Suppressor macrophage treated with lipopolysaccharide for 4 hours (primary cell): ENCODE measurements around the gene VAV1.
"Not testable (repeated sequence)": the region's sequence is repeated elsewhere in the genome, so short reads cannot be mapped to it uniquely, and the experiment has no call there.

Source experiments
- DNase-seq: peaks from one replicate; pipeline ENCODE4 v3.0.0-alpha.2; 2020

Gene VAV1

DNA sequence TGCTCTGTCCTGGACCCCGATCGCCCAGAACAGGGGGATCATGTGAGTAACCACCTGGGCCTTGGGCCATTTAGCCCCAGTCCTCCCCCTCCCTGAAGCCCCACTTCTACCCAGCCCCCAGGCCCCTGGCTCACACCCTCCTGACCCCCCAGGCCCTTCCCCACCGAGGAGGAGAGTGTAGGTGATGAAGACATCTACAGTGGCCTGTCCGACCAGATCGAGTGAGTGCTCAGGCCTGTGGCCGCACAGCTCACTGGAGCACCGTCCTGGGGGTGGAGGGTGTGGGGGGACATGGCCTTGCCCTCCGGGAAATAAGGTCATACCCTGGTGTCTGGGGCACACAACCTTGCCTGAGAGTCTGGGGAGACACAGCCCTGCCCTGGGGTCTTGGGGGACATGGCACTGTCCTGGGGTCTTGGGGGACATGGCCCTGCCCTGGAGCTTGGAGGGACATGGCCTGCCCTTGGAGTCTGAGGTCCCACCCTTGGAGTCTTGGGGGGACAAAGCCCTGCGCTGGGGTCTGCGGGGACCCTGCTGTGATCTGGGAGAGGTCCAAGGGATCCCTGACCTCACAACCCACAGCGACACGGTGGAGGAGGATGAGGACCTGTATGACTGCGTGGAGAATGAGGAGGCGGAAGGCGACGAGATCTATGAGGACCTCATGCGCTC is 49.3 kb downstream of the VAV1 start:
- no peak for DNase-seq

DNA sequence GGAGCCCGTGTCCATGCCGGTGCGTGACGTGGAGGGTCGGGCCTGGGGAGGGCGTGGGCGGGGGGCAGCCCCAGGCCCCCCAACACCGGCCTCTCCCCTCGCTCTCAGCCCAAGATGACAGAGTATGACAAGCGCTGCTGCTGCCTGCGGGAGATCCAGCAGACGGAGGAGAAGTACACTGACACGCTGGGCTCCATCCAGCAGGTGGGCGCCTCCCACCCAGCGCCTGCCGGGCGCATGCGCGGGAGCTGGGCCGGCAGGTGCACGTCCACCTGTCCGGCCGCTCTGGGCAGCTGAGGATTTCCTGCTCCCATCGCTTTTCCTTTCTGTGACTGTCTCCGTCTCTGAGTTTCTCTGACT is 49.8 kb downstream of the VAV1 start:
- DNase-seq = no peak

DNA sequence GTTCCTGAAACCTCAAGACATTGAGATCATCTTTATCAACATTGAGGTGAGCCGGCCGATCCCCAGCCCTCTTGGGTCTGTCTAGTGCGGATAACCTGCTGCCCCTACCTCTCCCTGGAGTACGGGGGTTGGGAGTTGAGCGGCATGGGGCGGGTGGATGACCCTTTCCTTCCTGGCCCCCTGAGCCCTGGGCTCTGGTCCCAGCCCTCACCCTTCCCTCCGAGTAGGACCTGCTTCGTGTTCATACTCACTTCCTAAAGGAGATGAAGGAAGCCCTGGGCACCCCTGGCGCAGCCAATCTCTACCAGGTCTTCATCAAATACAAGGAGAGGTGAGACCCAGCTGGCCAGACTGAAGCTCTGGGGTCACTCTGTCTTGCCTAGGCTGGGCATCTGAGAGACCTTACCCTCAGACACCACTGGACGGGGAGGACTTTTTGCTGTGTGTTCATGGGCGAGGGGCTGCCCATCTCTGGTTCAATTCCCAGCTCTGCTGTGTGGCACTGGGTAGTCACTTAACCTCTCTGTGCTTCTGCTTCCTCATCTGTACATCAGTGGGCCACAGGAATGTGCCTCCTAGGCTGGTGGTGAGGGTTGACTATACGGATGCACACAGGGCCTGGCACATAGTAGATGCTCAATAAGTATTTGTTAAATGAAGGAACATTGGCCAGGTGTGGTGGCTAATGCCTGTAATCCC is 52.7 kb downstream of the VAV1 start:
- no peak for DNase-seq

DNA sequence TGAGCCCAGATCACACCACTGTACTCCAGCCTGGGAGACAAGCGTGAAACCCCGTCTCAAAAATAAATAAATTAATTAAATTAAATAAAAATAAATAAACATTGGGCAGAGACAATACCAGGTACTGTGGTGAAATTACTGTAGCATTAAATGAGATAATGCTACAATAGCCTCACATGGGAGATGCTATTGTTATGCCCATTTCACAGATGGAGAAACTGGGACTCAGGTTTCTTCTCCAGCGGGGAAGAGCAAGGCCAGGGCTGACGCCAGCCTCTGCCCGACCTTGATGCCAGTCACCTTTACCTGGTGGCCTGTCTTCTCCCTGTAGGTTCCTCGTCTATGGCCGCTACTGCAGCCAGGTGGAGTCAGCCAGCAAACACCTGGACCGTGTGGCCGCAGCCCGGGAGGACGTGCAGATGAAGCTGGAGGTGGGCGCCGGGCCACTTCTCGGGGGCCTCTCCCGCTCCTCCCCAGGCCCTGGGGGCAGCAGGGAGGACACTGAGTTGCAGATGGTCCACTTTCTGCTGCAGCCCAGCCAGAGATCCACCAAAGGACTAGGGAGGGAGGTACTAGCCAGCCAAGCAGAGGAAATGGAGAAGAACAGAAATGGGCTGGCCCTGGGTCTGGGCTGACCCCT is 53.9 kb downstream of the VAV1 start:
- no peak for DNase-seq

DNA sequence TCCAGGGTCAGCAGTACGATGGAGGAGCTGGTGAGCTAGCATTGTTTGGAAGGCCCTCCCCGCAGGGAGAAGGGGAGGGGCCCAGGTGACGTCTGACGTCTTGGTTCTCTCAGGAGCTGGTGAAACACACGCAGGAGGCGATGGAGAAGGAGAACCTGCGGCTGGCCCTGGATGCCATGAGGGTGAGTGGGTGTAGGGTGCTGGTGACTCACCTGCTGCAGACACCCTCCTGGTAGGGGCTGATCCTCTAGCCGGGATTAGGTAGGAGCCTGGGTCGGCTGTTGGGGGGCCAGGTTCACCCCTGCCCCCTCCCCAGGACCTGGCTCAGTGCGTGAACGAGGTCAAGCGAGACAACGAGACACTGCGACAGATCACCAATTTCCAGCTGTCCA is 55.8 kb downstream of the VAV1 start:
- DNase-seq = no peak

DNA sequence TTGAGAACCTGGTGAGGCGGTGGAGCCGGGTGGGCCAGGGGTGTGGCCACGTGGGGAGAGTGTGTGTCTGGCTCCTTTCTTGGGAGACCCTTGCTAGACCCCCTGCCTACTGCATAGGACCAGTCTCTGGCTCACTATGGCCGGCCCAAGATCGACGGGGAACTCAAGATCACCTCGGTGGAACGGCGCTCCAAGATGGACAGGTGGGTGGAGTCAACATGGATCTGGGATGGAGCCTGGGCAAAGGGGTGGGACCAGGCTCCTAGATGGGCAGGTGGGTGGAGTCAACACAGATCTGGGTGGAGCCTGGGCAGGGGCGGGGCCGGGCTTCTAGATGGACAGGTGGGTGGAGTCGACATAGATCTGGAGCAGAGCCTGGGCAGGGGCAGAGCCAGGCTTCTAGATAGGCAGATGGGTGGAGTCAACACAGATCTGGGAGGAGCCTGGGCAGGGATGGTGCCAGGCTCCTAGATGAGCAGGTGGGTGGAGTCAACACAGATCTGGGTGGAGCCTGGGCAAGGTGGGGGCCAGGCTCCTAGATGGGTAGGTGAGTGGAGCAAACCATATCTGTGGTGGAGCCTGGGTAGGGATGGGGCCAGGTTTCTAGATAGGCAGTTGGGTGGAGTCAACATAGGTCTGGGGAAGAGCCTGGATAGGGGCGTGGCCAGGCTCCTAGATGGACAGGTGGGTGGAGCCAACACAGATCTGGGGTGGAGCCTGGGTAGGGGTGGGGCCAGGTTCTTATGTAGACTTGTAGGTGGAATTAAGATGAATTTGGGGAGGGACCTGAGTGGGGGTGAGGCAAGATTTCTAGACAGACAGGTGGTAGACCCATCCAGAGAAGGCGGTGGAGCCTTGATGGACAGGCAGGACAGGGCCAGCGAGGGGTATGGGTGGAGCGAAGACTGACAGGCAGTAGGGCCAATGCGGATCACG is 56.5 kb downstream of the VAV1 start:
- DNase-seq = peak; percentile 47

DNA sequence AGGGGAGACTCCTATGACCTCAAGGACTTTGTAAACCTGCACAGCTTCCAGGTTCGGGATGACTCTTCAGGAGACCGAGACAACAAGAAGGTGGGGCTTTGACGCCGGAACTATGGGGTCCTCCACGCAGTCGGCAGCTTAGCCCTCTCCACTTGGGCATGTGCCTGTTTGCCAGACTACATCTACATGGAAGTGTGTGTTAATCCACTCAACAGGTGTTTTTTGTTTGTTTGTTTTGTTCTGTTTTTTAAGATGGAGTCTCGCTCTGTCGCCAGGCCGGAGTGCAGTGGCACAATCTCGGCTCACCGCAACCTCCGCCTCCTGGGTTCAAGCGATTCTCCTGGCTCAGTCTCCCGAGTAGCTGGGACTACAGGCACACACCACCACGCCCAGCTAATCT is 57.3 kb downstream of the VAV1 start:
- not testable (repeated sequence) for DNase-seq

DNA sequence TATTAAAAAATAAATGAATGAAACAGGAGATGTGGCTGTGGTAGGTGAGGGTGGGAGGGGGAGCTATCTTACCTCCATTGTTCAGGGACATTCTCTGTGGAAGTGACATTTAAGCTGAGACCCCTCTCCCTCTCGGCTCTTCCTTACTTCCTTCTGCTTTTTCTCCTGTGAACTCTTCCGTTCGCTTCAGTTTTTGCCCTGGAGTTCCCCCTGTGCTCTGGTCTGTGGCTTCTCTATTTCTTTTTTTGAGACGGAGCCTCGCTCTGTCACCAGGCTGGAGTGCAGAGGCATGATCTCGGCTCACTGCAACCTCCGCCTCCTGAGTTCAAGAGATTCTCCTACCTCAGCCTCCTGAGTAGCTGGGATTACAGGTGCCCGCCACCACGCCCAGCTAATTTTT is 58.6 kb downstream of the VAV1 start:
- peak; percentile 54 for DNase-seq

DNA sequence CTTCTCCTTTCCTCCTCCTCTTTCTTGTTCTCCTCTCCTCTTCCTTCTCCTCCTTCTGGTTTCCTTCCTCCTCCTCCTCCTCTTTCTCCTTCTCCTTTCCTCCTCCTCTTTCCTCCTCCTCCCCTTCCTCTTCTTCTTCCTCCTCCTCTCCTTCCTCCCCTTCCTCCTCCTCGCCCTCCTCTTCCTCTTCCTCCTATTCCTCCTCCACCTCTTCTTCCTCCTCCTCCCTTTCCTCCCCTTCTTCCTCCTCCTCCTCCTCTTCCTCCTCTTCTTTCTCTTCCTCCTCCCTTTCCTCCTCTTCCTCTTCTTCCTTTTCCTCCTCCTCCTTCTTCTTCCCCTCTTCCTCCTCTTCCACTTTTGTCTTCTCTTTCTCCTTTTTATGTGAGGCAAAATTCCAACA is 59.9 kb downstream of the VAV1 start:
- no peak for DNase-seq

DNA sequence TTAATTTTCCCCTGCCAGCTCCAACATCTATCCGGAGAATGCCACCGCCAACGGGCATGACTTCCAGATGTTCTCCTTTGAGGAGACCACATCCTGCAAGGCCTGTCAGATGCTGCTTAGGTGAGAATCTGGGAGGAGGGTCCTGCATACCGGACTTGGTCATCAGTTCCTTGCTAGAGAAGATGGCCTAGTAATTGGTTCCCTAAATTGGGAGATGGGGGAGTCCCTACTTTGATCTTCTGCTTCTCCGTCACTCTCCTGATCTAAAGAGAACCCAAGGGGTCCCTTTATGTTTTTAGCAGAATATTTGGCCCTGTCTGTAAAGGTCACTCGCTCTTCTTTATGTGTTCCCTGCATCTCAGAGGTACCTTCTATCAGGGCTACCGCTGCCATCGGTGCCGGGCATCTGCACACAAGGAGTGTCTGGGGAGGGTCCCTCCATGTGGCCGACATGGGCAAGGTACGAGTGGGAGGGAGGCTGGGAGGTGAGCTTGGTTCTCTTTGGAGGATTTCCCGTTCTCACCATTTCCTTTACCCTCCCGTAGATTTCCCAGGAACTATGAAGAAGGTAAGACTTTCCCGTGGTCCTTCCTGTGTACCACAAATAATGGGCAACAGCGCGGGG is 60.8 kb downstream of the VAV1 start:
- DNase-seq = no peak

DNA sequence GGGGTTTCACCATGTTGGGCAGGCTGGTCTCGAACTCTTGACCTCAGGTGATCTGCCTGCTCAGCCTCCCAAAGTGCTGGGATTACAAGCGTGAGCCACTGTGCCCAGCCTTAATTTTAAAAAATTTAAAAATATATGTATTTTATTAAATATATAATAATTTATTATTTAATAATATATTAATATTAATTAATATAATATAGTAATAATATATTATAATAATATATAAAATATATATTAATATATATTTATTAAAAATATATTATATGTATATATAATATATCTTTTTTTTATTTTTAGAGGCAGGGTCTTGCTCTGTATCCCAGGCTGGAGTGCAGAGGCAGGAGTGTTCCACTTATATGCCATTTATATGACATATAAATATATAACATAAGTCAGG is 61.9 kb downstream of the VAV1 start:
- no peak for DNase-seq

DNA sequence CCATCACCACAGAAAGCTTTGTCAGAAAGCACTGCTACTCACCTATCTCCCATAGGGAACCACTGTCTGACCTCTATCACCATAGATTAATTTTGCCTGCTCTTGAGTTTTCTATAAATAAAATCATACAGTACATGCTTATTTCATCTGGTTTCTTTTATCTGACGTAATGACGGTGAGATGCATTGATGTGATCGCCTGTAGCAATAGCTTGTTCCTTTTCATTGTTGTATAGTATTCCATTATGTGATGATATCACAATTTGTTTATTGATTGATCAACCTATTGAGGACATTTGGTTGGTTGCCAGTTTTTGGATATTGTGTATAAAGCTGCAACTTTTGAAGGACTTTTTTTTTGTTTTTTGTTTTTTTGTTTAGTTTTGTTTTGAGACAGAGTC is 63.0 kb downstream of the VAV1 start:
- no peak for DNase-seq

DNA sequence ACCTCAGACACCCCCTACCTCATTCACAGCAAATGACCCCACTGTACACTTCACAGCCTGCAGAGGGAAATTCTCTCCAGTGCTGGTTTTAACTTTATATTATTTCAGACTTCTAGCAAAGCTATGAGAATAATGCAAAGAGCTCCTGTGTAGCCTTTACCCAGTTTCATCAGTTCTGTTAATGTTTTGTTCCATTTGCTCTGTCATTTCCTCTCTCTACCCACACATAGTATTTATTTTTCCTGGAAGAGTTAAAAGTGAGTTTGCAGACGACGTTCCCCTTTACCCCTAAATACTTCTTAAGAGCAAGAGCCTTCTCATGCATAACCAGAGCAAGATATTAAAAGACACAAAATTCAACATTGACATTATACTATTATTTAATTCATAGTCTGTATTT is 65.0 kb downstream of the VAV1 start:
- DNase-seq = no peak

DNA sequence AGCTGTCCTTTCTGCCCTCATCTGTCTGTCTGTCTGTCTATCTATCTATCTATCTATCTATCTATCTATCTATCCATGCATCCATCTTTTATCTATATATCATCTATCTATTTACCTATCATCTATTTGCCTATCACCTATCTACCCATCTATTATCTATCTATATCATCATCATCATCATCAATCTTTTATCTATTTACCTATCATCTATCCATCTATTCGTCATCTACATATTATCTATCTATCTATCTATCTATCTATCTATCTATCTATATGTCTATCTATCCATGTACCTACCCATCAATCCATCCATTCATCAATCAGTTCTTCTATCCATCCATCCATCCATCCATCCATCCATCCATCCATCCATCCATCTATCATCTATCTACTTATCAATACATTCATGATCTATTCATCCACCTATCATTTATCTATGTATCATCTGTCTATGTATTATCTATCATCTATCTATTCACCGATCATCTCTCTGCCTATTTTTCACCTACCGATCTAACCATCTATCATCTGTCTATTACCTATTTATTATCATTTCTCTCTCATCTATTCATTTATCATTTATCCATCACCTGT is 65.7 kb downstream of the VAV1 start:
- DNase-seq = no peak

DNA sequence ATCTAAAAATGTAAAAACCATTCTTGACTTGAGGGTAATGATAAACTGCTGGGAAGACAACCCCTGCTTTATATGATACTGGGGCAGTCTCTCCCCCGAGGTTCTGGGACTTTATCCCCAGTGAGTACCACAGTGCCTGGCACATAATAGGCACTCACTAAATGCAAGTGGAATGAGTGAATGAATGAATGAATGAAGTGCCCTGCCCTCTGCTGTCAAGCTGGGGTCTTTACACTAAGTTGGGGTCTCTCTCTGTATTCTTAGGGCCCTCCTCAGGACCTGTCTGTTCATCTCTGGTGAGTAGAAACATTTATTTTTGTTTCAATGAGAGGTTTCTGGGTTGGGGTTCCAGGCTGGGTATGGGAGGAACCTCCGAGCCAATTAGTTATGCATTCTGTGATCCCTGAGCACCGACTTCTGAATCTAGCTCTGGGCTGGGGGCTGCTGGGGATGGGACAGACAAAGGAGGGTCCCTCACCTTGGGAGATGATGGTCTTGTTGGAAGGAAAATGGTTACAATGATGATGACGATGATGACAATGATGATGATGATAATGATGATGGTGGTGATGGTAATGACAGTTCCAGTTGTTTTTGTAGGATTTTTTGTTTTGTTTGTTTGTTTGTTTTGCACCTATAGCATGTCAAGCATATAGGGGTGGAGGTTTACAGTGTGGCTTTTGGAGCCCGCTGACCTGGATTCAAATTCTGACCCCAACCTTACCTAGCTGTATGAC is 70.5 kb downstream of the VAV1 start:
- DNase-seq = no peak

DNA sequence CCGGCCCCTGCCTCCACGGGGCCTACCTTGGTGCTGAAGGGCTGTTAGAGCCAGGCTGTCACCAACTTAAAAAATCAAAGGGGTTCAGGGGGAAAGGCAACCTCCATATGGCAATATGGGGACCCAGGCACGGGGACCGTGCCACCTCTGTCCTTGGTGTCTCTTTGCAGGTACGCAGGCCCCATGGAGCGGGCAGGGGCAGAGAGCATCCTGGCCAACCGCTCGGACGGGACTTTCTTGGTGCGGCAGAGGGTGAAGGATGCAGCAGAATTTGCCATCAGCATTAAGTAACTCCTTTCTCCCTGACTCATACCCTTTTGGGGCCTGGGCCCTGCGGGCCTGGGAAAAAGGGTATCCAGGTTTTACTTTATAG is 75.3 kb downstream of the VAV1 start:
- no peak for DNase-seq

DNA sequence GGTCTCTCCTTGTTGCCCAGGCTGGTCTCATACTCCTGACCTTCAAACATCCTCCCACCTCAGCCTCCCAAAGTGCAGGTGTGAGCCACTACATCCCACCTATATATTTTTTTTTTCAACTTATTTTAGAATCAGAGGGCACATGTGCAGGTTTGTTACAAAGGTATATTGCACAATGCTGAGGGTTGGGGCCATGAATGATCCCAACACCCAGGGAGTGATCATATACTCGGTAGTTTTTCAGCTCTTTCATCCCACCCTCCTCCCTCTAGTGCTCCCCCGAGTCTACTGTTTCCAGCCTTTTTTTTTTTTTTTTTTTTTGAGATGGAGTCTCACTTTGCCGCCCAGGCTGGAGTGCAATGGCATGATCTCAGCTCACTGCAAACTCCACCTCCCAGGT is 76.5 kb downstream of the VAV1 start:
- no peak for DNase-seq

DNA sequence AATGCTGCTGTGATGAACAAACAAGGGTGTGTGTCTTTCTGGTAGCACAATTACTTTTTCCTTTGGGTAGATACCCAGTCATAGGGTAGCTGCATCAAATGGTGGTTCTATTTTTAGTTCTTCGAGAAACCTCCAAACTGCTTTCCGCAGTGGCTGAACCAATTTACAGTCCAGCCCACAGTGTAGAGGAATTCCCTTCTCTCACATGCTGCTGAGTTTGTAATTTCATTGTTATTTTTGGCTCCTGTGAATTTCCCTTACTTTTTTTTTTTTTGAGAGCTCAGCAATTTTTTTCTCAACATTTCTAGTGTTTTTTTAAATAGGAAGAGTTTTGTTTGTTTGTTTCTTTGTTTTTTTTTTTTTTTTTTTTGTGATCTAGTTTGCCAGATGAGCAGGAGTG is 77.4 kb downstream of the VAV1 start:
- DNase-seq = peak; percentile 67

DNA sequence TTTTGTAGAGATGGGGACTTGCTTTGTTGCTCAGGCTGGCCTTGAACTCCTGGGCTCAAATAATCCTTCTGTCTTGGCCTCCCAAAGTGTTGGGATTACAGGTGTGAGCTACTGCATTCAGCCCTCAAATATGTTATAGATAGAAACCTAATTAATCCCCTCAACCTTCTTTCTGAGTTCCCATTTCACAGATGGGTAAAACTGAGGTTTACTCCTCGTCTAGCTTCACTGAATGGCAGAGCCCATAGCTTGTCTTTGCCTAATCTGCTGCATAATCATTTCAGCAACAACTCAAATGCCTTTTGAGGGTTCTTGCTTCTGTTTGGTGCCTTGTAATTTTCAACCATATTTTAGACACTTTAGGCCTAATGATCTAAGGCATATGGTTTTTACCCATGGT is 78.9 kb downstream of the VAV1 start:
- no peak for DNase-seq

DNA sequence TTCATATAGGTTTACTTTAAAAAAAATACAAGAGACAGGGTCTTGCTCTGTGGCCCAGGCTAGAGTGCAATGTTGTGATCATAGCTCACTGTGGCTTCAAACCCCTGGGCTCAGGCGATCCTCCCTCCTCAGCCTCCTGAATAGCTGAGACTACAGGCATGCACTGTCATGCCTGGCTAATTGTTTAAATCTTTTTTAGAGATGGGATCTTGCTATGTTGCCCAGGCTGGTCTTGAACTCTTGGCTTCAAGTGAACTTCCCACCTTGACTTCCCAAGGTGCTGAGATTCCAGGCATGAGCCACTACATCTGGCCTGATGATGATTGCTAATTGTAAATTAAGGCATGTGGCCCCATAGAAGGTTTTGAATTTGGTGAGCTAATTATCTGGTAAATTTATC is 79.5 kb downstream of the VAV1 start:
- no peak for DNase-seq

DNA sequence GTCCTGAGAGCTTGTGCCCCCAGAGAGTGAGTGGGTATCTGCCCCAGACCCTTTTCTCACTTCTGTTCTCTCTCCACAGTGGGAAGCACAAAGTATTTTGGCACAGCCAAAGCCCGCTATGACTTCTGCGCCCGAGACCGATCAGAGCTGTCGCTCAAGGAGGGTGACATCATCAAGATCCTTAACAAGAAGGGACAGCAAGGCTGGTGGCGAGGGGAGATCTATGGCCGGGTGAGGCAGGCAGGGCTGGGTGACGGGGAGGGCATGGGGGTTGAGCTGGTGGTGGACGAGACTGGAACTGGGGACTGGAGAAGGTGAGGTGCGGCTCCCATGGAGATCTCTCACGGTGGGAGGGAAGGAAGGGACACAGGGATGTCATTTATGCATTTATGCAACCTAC is 81.4 kb downstream of the VAV1 start:
- DNase-seq = no peak

DNA sequence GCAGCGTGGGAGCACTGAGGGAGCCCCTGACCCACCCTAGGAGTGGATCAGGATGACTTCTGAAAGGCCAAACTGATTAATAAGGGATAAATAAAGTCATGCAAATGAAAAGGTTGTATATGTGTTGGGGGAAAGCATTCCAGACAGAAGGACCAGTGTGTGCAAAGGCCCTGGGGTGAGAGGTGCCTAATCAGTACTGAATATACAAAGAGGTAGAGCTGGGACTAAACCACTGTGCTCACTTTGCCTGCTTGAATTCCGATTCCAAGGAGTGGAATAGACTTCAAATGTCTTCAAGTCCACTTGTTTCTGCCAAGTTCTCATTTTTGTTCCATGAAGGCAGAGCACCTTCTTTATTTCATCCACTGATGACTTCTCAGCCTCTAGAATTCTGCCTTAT is 82.2 kb downstream of the VAV1 start:
- no peak for DNase-seq
